MM.1S (cell line): ENCODE results near the gene SLC38A1.

ENCODE experiments used
- DNase-seq: peaks from one replicate; pipeline ENCODE4 v3.0.0-alpha.2; 2015
- H2AFZ ChIP-seq: fragments of 300-600 bp; sonication (generic); 2 replicates; pipeline ENCODE4 v1.6.0; 2016; ENCODE audit warnings: antibody characterized with exemption, low read length
- H3F3A ChIP-seq: fragments of 300-600 bp; sonication (generic); 2 replicates; pipeline ENCODE4 v1.6.1; 2016; ENCODE audit warnings: mild to moderate bottlenecking, antibody characterized with exemption, low read length, moderate library complexity, mixed read lengths; ENCODE audit not compliant: insufficient read depth
- H3K27ac ChIP-seq: fragments of 300-600 bp; sonication (generic); 2 replicates; pipeline ENCODE4 v1.5.1; 2016; ENCODE audit warnings: mild to moderate bottlenecking, low read length
- H3K27me3 ChIP-seq: fragments of 300-600 bp; sonication (generic); replicated peaks from 2 replicates; pipeline ENCODE4 v1.6.0; 2016; ENCODE audit warnings: low read length; ENCODE audit not compliant: insufficient read depth
- H3K36me3 ChIP-seq: fragments of 300-600 bp; sonication (generic); replicated peaks from 2 replicates; pipeline ENCODE4 v1.6.1; 2016; ENCODE audit warnings: mild to moderate bottlenecking, low read length, mixed read lengths; ENCODE audit not compliant: insufficient read depth
- H3K4me1 ChIP-seq: fragments of 300-600 bp; sonication (generic); 2 replicates; pipeline ENCODE4 v1.6.1; 2016; ENCODE audit warnings: low read length, mixed read lengths
- H3K4me2 ChIP-seq: fragments of 300-600 bp; sonication (generic); 2 replicates; pipeline ENCODE4 v1.6.0; 2016; ENCODE audit warnings: low read depth, low read length
- H3K4me3 ChIP-seq: fragments of 300-600 bp; sonication (generic); 2 replicates; pipeline ENCODE4 v1.5.1; 2016; ENCODE audit warnings: low read length, mixed read lengths
- H3K79me2 ChIP-seq: fragments of 300-600 bp; sonication (generic); 2 replicates; pipeline ENCODE4 v1.6.1; 2016; ENCODE audit warnings: mixed run types, low read length, mixed read lengths
- H3K9ac ChIP-seq: fragments of 300-600 bp; sonication (generic); 2 replicates; pipeline ENCODE4 v1.6.1; 2016; ENCODE audit warnings: low read length, mixed read lengths
- H3K9me2 ChIP-seq: fragments of 300-600 bp; sonication (generic); replicated peaks from 2 replicates; pipeline ENCODE4 v1.6.1; 2016; ENCODE audit warnings: mild to moderate bottlenecking, low read length, mixed read lengths; ENCODE audit not compliant: insufficient read depth
- H3K9me3 ChIP-seq: fragments of 300-600 bp; sonication (generic); replicated peaks from 2 replicates; pipeline ENCODE4 v1.6.1; 2016; ENCODE audit warnings: mild to moderate bottlenecking, low read length, mixed read lengths; ENCODE audit not compliant: insufficient read depth
- H4K20me1 ChIP-seq: fragments of 300-600 bp; sonication (generic); 2 replicates; pipeline ENCODE4 v1.6.1; 2016; ENCODE audit warnings: mild to moderate bottlenecking, low read length, moderate library complexity, mixed read lengths; ENCODE audit not compliant: insufficient read depth
- CTCF ChIP-seq: fragments of 300-600 bp; sonication (generic); IDR thresholded peaks from 2 replicates; pipeline ENCODE4 v1.5.1; 2016; ENCODE audit warnings: antibody characterized with exemption, low read length, mixed read lengths
- EZH2 ChIP-seq: fragments of 300-600 bp; sonication (generic); optimal IDR thresholded peaks from 2 replicates; pipeline ENCODE3; 2017; ENCODE audit warnings: low read depth, mild to moderate bottlenecking, antibody characterized with exemption, low read length, mixed read lengths
- EZH2phosphoT487 ChIP-seq: fragments of 300-600 bp; sonication (generic); IDR thresholded peaks from 2 replicates; pipeline ENCODE4 v1.6.1; 2018; ENCODE audit warnings: antibody characterized with exemption, low read length

SLC38A1 gene

DNA sequence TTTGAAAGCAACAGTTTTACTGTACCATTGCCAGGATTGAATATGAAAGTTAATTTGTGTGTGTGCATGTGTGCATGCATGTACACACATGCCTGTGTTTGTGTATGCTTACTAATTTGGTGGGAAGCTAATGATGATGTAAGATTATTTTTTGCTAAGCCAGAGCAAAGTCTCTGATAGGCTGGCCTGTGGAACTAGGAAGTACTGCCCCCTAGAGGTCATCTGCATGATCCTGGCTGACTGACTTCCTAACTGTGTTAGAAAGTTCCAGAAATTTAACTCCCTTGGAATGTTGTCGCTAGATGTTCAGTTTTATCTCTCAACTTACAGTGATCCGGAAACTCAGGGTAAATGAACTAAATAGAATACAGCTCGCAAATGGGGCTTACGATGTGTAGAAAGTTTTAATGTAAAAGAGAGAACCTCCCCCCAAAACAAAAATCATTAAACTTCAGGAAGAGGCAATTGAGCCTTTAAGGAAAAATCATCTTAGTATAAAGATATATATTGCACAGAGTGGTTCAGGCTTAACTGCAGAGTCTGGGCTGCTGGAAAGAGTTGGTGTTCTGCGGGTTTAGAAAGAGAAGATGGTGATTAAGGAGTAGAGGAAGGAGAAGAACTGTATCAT, 34.3 kb upstream of the SLC38A1 start:
- no peaks in the 10 kb centered on the region for H3K9me2 ChIP-seq

DNA sequence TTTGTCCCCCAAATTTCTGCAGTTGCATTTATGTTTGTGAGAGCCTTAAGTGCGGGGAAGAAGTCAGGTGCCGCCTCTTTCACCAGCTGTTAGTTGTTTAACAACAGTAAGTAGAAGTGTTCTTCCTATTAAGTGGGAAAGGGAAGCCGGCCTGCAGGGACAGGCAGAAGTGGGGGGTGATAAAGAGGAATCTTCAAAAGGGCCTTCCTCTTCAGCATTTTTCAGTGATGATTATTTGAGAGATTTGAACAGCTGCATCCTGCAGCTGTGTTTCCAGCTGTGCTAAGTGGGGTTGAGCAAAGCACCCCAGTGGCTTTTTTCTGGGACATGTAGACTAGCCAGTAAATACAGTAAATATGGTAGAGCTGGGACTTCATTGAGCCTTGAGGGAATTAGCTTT, 32.1 kb upstream of the SLC38A1 start:
- Histone ChIP-seq H3K9me2 (no peaks in the 10 kb centered on the region), H3K79me2 (no peaks in the 10 kb centered on the region), H3K36me3 (no peaks in the 10 kb centered on the region), H3K27me3 (no peaks in the 10 kb centered on the region), H3K4me2 (no peak overlapping the region), H3K4me1 (no peaks in the 10 kb centered on the region), H2AFZ (no peak overlapping the region), H3K9ac (no peak overlapping the region), H3K27ac (no peak overlapping the region), H3F3A (no peaks in the 10 kb centered on the region), H4K20me1 (no peaks in the 10 kb centered on the region), H3K4me3 (no peak overlapping the region), H3K9me3 (no peaks in the 10 kb centered on the region)
- peak; percentile 20 for DNase-seq
- no peak for TF ChIP-seq EZH2phosphoT487
- TF ChIP-seq CTCF = no peak
- TF ChIP-seq EZH2 = no peak

More for the DNA sequence above, 34.3 kb upstream of the SLC38A1 start:
- Histone ChIP-seq H4K20me1 (no peaks in the 10 kb centered on the region), H3K4me2 (no peak overlapping the region), H3F3A (no peaks in the 10 kb centered on the region), H2AFZ (no peak overlapping the region), H3K9ac (no peak overlapping the region), H3K9me3 (no peaks in the 10 kb centered on the region), H3K4me1 (no peaks in the 10 kb centered on the region), H3K36me3 (no peaks in the 10 kb centered on the region), H3K79me2 (no peaks in the 10 kb centered on the region), H3K27ac (no peak overlapping the region), H3K4me3 (no peak overlapping the region), H3K27me3 (no peaks in the 10 kb centered on the region)
- peak; percentile 36 for DNase-seq
- TF ChIP-seq EZH2phosphoT487 (no peak), CTCF (peak; percentile 77)

DNA sequence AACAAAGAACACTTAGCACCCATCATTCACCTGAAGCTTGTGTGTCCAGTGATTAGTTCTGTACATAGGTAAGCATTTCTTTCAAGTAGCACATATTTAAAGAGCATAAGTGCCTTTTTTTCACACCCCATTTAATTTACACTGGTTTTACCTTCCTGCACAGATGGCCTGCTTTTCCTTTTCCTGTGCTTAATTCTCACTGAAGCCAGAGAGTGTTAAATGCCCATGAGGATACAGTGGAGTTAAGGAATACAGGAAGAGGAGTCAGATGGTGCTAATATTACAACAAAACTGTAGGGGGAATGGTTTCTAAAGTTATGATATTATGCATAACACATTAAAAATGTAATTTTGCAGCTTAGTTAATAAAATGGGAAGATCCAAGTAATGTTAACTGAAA, 31.0 kb upstream of the SLC38A1 start:
- H3F3A ChIP-seq = no peaks in the 10 kb centered on the region
- no peaks in the 10 kb centered on the region for H3K27me3 ChIP-seq
- DNase-seq = no peak
- H3K4me2 ChIP-seq = no peak overlapping the region
- no peak overlapping the region for H3K27ac ChIP-seq
- no peak overlapping the region for H2AFZ ChIP-seq
- no peaks in the 10 kb centered on the region for H4K20me1 ChIP-seq
- H3K36me3 ChIP-seq = no peaks in the 10 kb centered on the region
- no peak overlapping the region for H3K9ac ChIP-seq
- H3K9me3 ChIP-seq = no peaks in the 10 kb centered on the region
- H3K9me2 ChIP-seq = no peaks in the 10 kb centered on the region
- no peaks in the 10 kb centered on the region for H3K79me2 ChIP-seq
- no peak overlapping the region for H3K4me3 ChIP-seq
- H3K4me1 ChIP-seq = no peaks in the 10 kb centered on the region
- no peak for TF ChIP-seq EZH2phosphoT487
- TF ChIP-seq EZH2 = no peak
- TF ChIP-seq CTCF = no peak
